ENCODE data around the gene GDPD5.

GDPD5 gene

DNA sequence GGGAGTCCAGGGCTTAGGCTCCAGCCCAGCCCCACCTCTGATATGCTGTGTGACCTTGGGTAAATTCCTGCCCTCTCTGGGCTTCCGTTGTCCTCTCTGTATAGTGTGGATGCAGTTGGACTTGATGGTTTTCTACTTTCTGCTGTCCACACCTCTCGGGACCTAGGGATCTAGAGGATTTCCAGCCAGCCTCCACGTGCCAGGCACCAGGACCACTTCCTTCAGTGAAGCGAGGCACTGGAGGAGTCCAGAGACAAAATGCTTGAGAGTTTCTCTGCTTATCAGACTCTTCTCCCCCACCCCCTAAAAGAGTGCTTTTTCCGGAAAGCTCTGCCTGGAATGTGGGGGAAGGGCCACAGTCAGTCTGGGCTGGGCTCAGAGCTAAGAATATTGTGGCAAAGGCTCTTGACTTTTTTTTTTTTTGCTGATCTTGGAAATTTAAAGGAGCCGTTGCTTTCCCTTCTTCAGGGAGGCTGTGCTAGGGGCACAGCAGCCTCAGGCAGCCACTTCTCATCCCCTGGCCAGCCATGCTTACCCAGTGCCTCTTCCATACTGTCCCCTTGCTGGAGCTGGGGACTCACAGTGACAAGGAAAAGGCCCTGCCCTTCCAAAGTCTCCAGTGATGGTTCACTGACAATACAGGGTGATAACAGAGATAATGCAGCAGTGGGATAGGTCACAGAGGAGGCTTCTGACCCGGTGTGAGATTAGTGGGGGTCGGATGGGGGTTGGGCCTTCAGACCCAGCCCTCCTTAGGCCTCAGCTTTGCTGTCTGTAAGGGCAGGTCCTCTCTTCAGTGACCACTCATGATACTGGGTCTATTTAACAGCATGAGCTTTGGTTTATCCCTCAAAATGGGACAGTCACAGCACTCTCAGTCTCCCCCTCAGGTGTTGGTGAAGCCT lies 33.5 kb upstream of the GDPD5 start:
- DNase-seq (ENCODE audit: low spot score) = no peak

DNA sequence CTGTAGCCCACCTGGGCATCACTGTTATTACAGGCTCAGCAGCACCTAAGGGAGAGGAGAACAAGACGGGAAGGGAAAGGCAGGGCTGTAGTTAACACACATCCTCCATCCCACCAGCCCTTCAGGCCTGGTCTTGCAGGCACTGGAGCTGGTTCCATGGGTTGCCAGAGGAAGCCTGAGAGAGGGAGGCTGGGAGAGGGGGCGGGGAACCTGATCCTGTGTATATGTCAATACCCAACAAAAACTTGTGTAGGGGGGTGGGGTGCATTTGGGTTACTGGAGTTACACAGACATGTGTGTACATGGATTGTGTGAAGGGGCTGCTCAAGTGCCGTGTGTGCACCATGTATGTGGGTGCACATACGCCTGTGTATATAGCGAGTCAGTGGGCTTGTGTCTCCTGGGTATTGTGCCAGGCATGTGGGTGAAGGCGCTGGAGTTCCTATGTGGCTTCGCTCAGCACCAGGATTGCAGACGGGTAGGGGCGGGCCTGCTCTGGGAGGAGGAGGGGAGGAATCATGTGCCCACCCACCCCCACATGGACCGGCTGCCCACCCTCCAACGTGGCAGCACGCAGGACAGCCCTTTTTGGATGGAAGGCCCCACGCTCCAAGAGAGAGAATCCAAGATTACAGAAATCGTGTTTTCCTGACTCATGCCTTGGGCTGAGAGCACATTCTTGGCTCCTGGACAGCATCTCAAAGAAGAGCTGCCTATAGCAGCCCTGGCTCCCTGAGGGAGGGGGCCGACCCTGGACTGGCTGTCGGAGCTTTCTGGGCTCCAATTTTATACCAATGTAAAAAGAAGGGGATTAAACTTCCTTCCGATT lies 32.1 kb upstream of the GDPD5 start:
- no peak for DNase-seq (ENCODE audit: low spot score)

DNA sequence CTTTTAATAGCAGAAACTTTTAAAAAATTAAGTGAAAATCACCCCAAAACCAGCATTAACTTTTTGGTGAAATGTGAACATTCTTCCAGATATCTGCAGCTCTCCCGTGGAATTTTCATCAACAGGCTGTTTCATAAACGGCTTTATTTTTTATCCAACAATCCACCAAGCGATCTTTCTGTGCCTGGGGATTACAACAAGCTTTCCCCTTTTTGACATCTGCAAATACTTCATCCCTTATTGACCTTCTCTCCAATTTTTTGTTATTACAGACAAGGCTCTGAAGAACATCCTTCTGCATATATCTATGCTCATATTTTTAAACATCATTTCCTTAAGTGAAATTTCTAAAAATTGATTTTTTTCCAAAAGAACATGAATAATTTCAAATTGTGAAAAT lies 30.5 kb upstream of the GDPD5 start:
- DNase-seq (ENCODE audit: low spot score) = no peak

DNA sequence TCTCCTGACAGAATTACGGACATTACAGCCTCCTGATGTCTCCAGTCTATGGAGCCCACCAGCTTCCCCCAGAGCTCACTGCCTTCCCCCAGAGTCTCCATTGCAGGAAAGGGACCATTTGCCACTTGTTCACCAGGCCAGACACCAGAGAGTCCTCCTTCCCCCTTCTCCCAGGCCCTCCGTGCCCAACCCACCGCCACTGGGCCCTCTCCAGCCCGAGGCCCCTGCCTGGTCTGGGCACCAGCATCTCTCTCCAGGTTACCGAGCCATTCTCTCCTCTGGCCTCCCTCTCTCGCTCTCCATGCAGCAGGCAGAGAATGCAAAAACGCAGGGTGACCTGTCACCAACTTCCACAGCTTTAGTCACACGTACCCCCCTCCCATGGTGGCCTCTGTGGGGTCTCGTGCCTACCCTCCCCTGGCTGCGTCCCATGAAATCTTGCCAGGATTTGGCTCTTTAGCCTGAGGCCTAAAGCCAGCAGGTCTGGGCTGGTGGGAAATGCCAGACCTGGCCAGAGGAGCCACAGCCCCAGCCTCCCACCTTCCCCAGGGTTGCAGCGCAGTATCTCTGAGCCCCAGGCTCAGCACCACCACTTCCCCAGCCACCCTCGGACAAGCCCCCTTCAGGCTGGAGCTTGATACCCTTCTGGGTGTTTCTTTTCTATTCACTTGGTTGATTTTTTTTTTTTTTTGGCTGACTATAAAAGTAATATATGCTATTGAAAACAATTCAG lies 29.5 kb upstream of the GDPD5 start:
- no peak for DNase-seq (ENCODE audit: low spot score)

DNA sequence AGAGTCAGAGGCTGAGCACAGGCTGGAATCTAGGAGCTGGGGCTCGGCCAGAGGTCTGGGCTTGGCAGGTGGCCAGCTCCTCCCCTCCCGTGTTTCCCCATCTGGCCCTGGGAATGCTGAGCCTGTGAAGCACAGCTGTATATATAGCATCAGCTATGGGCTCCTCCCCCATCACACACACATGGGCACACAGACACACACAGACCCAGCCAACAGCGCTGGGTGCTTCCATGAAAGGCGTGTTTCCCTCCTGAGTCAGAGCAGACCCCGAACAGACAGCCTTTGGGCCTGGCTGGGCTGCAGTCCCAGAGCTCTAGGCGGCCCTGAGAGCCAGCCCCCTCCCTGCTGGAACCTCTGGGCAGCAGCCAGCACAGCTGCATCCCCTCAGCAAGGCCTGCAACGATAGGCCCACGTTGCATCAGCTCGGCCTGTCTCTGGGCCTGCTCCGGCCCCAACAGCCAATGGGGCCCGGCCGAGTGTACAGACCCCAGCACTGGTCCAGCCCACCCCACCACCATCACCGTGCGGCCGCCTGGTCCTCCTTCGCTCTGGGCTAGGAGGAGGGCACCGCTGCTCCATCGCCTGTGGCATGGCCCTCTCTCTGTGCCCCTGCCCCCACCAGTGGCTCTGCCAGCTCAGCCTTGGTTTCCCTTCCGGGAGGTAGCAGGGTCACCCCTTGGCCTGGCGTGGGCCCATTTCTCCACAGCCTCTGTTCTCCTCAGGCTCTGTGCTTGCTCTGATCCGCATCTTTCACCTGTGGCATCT lies 28.7 kb upstream of the GDPD5 start:
- no peak for DNase-seq (ENCODE audit: low spot score)

DNA sequence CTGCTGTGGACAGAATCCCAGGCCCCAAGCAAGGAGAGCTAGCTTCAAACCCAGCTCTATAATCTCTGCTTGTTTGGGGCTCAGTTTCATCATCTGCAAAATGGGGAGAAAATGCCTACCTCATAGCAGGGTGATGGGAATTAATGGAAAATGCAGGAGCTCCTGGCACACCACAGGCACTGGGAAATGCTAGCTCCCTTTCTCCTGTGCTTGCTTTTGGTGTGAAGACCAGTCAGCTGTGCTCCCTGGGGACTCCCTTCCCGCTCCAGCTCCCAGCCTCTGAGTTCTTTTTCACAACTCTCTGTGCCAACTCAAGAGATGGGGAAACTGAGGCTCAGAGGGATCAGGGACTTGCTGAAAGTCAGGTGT lies 28.1 kb upstream of the GDPD5 start:
- no peak for DNase-seq (ENCODE audit: low spot score)

DNA sequence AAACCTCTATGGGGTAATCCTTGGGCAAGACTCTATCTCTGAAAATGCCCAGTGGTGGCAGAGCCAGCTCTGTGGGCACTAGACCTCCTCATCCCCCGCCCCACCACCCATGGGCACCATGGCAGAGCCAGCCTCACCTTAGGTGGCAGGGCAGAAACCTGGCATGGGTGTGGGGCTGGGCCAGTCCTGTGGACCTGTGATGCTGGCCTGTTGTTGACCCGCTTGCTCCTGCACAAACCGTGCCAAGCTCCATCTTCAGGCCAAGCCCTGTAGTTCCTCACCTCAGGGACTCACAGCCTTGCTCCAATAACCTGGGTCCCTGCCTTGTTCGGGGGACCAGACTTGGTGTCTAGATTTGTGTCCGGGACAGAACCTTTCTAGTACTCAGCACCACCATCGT lies 27.4 kb upstream of the GDPD5 start:
- DNase-seq (ENCODE audit: low spot score) = no peak

DNA sequence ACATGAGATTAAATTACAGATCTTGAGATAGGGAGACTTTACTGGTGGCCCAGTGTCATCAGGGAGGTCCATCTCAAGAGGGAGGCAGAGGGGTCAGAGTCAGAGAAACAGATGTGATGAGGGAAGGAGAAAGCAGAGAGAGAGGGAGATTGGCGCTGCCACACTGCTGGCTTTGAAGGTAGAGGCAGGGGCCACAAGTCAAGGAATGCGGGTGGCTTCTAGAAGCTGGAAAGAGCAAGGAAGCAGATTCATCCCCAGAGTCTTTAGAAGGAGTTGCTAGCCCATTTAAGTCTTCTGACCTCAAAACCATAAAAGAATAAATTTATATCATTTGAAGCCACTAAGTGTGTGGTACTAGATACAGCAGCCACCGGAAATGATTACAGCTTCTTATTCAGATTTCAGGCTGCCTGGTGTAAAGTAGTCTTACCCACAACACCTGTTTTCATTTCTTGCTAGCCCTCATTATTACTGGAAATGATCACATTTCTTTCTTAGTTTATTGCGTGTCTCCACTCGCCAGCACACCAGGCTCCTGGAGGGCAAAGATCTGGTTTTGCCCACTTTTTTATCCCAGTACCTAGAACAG lies 23.7 kb upstream of the GDPD5 start:
- DNase-seq (ENCODE audit: low spot score) = no peak

DNA sequence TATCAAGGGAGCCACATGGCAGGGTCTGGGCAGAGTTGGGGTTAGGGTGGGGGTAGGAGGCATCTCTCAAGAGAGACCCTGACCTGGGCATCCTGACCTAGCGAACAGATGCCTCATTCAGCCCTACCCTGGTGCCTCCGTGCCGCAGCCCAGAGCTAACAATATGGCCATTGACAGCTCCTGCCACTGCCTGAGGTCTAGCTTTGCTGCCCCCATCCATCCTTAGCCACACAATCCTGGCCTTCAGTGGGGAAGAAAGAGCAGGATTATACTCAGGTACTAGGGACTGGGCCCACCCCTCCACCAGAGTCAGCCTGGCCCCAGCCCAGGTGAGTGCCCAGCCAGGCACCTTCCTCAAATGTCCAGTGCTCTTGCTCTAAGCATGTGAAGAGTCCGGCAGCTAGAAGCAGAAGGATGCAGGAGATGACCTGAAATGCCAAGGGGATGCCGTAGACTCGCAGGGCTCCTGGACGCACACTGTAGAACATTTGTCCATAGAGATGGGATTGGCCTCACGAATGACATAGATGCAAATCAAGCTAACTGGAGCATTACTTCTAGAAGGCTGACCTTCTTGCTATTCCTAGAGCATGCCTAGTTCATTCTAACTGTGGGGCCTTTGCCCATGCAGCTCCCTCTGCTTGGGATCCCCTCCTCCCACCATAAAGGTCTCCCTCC lies 23.0 kb upstream of the GDPD5 start:
- no peak for DNase-seq (ENCODE audit: low spot score)

DNA sequence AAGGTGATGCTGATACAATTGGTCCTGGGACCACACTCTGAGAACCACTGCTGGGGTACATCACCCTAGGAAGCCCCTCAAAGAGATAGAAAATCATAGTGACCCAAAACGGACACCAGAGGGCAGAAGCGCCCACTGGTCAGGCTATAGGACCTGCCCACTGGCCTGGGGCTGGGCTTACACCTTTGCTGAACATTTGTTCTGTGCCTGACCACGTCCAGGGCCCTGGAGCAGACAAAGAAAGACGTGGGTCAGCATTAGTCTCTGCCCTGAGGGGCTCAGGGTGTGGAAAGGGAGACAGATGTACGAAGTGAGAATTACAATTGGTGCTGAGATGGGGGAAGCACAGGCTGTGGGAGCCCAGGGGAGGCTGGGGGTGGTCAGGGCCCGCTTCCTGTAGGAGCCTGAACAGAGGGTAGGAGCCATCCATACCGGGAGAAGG lies 21.9 kb upstream of the GDPD5 start:
- peak; percentile 81 for DNase-seq (ENCODE audit: low spot score)

DNA sequence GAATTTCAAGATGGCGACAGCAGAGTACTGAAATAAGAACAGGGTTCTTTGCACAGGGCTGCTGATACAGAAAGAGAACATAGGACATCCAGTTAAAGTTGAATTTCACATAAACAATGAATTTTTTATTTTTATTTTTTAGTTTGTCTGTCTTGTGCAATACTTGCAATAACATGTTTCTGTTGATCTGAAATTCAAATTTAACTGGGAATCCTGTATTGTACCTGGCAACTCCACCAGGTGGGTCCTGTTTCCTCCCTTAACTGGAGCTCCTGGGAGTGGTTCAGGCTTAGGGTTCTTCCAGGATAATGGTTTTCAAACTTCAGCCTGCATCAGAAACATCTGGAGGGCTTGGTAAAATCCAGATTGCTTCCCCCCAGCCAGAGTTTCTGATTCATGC lies 21.4 kb upstream of the GDPD5 start:
- DNase-seq (ENCODE audit: low spot score) = no peak

DNA sequence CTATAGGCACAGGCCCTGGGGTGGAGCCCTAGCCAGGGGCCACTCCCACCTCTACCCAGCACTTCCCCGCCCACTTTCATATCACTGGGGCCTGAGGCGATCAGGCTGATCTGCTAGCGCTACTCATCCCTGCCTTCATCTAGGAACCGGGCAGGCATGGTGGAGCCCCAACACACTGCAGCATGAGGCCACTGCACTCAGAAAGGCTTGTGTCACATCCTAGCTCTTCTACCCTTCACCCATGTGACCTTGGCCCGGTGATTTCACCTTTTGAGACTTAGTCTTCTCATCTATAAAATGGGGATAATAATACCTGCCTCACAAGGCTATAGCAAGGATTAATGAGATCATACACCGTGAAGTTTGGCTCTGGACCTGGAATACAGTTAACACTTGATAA lies 18.1 kb upstream of the GDPD5 start:
- no peak for DNase-seq (ENCODE audit: low spot score)

DNA sequence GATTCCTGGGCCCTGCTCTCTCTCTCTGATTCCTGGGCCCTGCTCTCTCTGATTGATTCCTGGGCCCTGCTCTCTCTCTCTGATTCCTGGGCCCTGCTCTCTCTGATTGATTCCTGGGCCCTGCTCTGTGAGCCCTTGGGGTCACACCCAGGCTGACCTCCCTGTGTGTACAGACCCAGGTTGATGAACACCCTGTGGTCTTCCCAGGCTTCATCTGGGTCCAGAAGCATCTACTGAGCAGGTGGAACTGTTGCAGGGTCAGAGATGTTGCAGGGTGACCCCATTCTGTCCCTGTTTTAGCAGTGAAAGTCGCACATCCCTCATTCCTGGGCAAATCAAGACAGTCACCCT lies 16.3 kb upstream of the GDPD5 start:
- DNase-seq (ENCODE audit: low spot score) = no peak

DNA sequence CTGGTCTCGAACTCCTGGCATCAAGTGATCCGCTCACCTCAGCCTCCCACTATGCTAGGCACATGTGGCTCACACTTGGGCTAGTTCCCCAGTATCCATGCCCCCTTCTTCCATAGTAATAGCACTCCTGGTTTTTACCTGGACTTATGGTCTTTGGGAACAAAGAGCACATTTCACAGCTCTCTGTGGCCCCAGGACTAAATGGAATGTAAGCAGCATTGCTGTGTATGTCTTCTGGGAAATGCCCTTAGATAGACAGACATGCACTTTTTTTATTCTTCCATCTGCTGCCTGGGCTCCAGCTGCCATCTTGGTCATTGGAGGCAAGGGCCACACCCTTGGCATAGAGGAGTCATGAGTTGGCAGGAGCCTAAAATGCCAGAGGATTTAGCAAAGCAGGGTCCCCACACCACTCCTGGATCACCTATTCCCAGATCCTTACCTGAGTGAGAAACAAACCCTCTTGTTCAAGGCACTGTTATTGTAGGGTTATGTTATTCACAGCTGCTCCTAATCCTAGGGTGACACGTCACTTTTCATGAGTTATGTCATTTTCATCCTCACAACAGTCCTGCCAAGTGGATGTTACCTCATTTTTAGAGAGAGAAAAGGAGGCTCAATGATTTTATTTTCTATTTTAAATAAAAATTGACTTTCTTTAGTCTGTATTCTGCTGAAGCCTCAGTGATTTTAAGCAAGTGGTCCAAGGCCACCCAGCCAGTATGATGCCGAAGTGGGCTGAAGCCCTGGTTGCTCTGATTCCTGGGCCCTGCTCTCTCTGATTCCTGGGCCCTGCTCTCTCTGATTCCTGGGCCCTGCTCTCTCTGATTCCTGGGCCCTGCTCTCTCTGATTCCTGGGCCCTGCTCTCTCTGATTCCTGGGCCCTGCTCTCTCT lies 15.7 kb upstream of the GDPD5 start:
- DNase-seq (ENCODE audit: low spot score) = no peak

DNA sequence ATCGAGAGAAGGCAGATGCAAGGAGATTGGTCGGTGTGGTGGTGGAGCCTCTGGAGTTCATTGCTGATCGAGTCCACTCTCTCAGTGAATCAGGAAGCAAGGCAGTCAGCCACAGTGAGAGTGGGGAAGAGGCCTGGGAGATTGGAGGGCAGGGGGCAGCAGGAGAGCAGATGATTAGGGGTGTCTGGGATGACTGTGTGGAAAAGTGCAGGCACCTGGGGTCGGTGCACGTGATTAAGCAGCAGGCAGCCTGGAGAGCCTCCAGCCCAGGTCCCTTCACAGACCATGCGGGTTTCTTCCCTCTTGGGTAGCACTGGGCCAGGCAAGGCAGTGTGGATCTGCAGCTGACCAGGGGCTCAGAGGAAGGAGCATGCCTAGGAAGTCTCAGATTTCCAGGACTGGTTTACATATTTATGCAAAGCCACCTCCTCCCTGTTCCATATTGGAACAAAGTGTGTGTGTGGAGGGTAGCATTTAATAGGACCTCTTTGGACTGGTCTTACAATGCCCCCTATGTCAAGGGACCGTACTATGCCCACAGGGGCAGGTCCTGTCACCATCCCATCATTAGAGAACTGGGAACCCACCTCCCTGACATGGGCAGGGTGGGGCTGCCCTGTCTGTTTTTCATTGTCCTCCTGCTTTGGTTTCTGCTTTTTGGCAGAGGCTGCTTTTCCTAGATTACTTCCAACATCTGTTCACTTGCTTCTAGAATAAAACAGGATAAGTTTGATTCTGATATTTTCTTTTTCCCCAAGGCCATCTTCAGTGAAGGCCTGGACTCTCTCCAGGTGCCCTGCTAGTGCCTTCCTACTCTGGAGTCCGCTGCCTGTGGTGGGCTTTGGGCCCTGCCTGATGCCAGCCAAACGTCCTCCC lies 14.0 kb upstream of the GDPD5 start:
- DNase-seq (ENCODE audit: low spot score) = no peak

DNA sequence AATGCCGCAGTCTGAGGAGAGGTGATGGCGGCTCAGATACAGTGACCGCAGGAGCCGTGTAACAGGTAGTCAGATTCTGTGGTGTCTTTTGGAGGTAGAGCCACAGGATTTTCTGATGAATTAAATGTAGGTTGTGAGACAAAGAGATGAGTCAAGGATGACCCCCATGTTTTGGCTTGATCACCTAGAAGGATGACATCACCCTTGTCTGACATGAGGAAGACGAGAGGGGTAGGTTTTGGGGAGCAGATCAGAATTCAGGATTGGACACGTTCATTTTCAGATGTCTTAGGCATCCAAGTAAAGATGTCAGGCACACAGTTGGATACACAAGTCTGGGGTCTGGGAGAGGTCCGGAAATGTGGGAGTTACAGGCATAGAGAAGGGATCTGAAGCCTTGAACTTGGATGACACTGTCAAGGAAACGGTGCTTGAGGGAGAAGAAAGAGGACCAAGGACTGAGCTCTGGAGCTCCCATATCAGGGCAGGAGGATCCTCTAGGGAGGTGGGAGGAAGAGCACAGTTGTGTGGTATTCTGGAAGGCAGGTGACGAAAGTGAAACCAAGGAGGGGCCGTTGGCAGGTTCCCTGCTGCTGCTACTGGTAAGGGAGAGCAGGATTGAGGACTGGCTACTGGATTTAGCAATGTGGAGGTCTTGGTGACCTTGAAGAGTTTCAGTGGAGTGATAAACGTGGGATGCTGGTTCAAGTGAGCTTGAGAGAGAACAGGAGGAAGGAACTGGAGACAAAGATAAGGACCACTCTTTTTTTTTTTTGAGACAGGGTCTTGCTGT lies 12.6 kb upstream of the GDPD5 start:
- DNase-seq (ENCODE audit: low spot score) = no peak

DNA sequence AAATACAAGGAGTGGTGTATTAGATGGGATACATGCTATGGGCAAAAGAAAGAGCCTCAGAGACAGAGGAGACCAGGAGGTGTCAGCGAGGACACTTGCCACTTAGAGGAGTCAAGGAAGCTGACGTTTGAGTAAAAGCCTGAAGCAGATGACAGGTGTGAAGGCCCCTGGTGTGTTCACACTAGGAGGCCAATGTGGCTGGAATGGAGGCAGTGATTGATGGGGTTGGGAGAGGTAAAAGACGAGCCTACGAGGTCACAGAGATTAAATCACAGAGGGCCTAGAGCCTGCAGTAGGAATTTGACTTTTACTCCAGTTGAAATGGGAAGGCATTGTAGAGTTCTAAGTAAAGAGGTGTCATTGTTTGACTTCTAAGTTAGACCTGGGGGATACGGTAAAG lies 12.0 kb upstream of the GDPD5 start:
- no peak for DNase-seq (ENCODE audit: low spot score)
